Peyer's patch (tissue), 4 donors: ENCODE data around the gene HDGFL1. TPM values are rescaled to one million over a fixed set of nuclear protein-coding genes. Genes with fewer than 3 reads are reported as not detected.

Experiments used
- DNase-seq, 3 donors: peaks; one replicate each; pipeline ENCODE4 v3.0.0-alpha.2; 2017 to 2019
- H3K27ac ChIP-seq, 4 donors: fragments of 200-600 bp; sonication (generic); one replicate each; pipeline ENCODE4 v1.5.1; 2016 to 2019
- H3K27me3 ChIP-seq, 2 donors: fragments of 200-600 bp; sonication (generic); one replicate each; pipeline ENCODE4 v1.5.1; 2019
- H3K36me3 ChIP-seq, 3 donors: fragments of 200-600 bp; sonication (generic); one replicate each; pipeline ENCODE4 v1.5.1; 2016 to 2019
- H3K4me1 ChIP-seq, 4 donors: fragments of 200-600 bp; sonication (generic); one replicate each; pipeline ENCODE4 v1.5.1; 2016 to 2019
- H3K4me3 ChIP-seq, 4 donors: fragments of 200-600 bp; sonication (generic); 1 replicate in 3 of 4; 2 replicates in 1 of 4; pipeline ENCODE4 v1.5.1; 2016 to 2019; ENCODE audit warnings: mild to moderate bottlenecking in 1 of 4
- H3K9me3 ChIP-seq, 4 donors: fragments of 200-600 bp; sonication (generic); one replicate each; pipeline ENCODE4 v1.5.1; 2016 to 2019; ENCODE audit warnings: mild to moderate bottlenecking in 1 of 4
- POLR2A ChIP-seq, 2 donors: fragments of 450-650 bp; IDR thresholded peaks; one replicate each; pipeline ENCODE4 v1.5.1; 2017; ENCODE audit warnings: antibody characterized with exemption in 2 of 2, mild to moderate bottlenecking in 2 of 2, moderate library complexity in 2 of 2
- total RNA-seq, 4 donors: library from RNA; depleted of rRNA; stranded (reverse); fragments of >200 nt; gene quantifications; one replicate each; pipeline ENCODE4 v1.1.0, GENCODE V29; 2016
- TF ChIP-seq, protein P1 (sequence below), 6 experiments: fragments of 450-650 bp in 4 of 6; fragments of 200-600 bp in 2 of 6; sonication (generic) in 1 of 6; IDR thresholded peaks; one replicate each; pipeline ENCODE4 v1.5.1; 2017 to 2019; ENCODE audit warnings: antibody characterized with exemption in 6 of 6, mild to moderate bottlenecking in 3 of 6, moderate library complexity in 1 of 6

Gene HDGFL1
- total RNA-seq, 4 donors from 2014 or later: not detected

GRCh38 chr6:22556266-22556665, 13.1 kb upstream of the HDGFL1 start:
- no peaks in the 10 kb centered on the region for H3K36me3 ChIP-seq
- no peak for DNase-seq
- no peaks in the 10 kb centered on the region for H3K27me3 ChIP-seq
- no peaks in the 10 kb centered on the region for H3K9me3 ChIP-seq
- H3K4me1 ChIP-seq: no peaks in the 10 kb centered on the region
- H3K27ac ChIP-seq: no peak overlapping the region
- TF ChIP-seq, protein P1, sequence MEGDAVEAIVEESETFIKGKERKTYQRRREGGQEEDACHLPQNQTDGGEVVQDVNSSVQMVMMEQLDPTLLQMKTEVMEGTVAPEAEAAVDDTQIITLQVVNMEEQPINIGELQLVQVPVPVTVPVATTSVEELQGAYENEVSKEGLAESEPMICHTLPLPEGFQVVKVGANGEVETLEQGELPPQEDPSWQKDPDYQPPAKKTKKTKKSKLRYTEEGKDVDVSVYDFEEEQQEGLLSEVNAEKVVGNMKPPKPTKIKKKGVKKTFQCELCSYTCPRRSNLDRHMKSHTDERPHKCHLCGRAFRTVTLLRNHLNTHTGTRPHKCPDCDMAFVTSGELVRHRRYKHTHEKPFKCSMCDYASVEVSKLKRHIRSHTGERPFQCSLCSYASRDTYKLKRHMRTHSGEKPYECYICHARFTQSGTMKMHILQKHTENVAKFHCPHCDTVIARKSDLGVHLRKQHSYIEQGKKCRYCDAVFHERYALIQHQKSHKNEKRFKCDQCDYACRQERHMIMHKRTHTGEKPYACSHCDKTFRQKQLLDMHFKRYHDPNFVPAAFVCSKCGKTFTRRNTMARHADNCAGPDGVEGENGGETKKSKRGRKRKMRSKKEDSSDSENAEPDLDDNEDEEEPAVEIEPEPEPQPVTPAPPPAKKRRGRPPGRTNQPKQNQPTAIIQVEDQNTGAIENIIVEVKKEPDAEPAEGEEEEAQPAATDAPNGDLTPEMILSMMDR (IDR thresholded peaks at IDR 0.05): no peak
- H3K4me3 ChIP-seq: no peak overlapping the region

GRCh38 chr6:22557007-22557406, 12.4 kb upstream of the HDGFL1 start:
- DNase-seq: no peak
- no peaks in the 10 kb centered on the region for H3K27me3 ChIP-seq
- no peaks in the 10 kb centered on the region for H3K9me3 ChIP-seq
- no peak overlapping the region for H3K4me3 ChIP-seq
- TF ChIP-seq, protein P1 (IDR thresholded peaks at IDR 0.05): no peak
- TF ChIP-seq POLR2A (IDR thresholded peaks at IDR 0.05): no peak
- no peaks in the 10 kb centered on the region for H3K36me3 ChIP-seq
- H3K4me1 ChIP-seq: no peaks in the 10 kb centered on the region
- no peak overlapping the region for H3K27ac ChIP-seq

DNA sequence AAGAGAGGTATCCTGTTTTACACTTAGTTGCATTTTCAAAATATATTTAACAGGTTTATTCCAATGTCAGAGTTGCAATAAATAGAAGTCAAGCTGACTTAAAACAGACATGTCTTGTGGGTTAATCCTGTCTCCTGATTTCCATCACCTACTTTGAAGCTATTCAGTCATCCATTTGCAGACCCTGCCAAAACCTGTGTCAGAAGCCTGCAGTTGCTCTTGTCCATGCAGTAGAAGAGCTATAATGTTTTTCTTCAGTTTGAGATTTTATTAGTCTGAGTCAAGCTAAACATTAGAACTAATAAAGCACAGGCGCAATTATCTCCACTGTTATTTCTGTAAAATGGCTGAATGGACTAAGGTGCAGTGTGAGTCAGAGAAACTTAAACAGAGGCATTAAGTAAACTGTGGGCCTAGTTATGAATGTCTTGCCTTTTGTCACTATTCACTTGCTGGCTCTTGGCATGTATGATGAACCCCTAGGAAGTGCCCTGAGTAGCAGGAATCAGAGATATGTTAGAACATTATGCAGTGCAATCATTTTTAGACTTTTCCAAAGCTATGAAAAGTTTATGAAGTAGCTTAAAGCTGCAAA, 11.0 kb upstream of the HDGFL1 start:
- DNase-seq: no peak
- no peaks in the 10 kb centered on the region for H3K4me1 ChIP-seq
- TF ChIP-seq POLR2A (IDR thresholded peaks at IDR 0.05): no peak
- H3K27ac ChIP-seq: no peak overlapping the region
- no peaks in the 10 kb centered on the region for H3K9me3 ChIP-seq
- H3K36me3 ChIP-seq: no peaks in the 10 kb centered on the region
- H3K4me3 ChIP-seq: no peak overlapping the region
- no peaks in the 10 kb centered on the region for H3K27me3 ChIP-seq

DNA sequence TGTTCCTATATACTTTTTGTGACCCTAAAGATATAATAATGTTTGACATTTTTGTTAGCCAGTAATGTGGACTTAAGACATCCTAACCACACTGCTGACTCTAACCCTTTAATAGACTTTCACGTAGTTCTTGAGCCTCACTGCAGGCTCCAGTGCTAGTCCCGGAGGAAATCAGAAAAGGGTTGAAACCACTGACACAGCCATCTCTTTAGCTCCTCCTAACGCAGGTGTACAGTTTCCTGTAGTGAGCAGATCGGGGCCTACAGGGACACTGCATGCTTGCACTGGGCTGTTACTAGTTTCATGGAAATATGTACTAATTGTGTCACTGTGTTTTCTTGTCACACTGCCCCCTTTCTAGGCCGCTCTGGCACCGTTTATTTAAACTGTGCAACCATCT, 512 bp upstream of the HDGFL1 start:
- TF ChIP-seq POLR2A (IDR thresholded peaks at IDR 0.05): no peak
- TF ChIP-seq, protein P1 (IDR thresholded peaks at IDR 0.05): no peak
- no peaks in the 10 kb centered on the region for H3K4me1 ChIP-seq
- H3K4me3 ChIP-seq: no peak overlapping the region
- DNase-seq: no peak
- H3K27ac ChIP-seq: no peak overlapping the region
- peaks cover 0 to 4% (median 0%) of the 10 kb centered on the region in 4 donors for H3K9me3 ChIP-seq
- no peaks in the 10 kb centered on the region for H3K27me3 ChIP-seq
- no peaks in the 10 kb centered on the region for H3K36me3 ChIP-seq

GRCh38 chr6:22570185-22570551, 802 bp downstream of the HDGFL1 start:
- Histone ChIP-seq H3K27ac (no peak overlapping the region), H3K27me3 (no peaks in the 10 kb centered on the region), H3K4me3 (no peak overlapping the region), H3K36me3 (no peaks in the 10 kb centered on the region), H3K9me3 (peaks cover 0 to 4% (median 0%) of the 10 kb centered on the region in 4 donors), H3K4me1 (no peaks in the 10 kb centered on the region)
- DNase-seq: peak in 1 of 3 donors; percentile 46
- no peak for TF ChIP-seq POLR2A (IDR thresholded peaks at IDR 0.05)

GRCh38 chr6:22575190-22575589, 5.8 kb downstream of the HDGFL1 start:
- Histone ChIP-seq H3K9me3 (no peaks in the 10 kb centered on the region), H3K27me3 (no peaks in the 10 kb centered on the region), H3K36me3 (no peaks in the 10 kb centered on the region), H3K4me3 (no peak overlapping the region), H3K27ac (no peak overlapping the region), H3K4me1 (no peaks in the 10 kb centered on the region)
- TF ChIP-seq, protein P1 (IDR thresholded peaks at IDR 0.05): no peak
- no peak for TF ChIP-seq POLR2A (IDR thresholded peaks at IDR 0.05)
- no peak for DNase-seq

- no peak overlapping the region for H3K4me3 ChIP-seq
- no peaks in the 10 kb centered on the region for H3K9me3 ChIP-seq
- TF ChIP-seq, protein P1 (IDR thresholded peaks at IDR 0.05): no peak
- TF ChIP-seq POLR2A (IDR thresholded peaks at IDR 0.05): no peak
- DNase-seq: no peak
- H3K4me1 ChIP-seq: no peaks in the 10 kb centered on the region
- no peaks in the 10 kb centered on the region for H3K36me3 ChIP-seq
- no peak overlapping the region for H3K27ac ChIP-seq
- no peaks in the 10 kb centered on the region for H3K27me3 ChIP-seq
Observed at GRCh38 chr6:22579439-22579838, 10.1 kb downstream of the HDGFL1 start.
